DOHH2 (cell line): ENCODE data around the gene ASAP2.

Experiments
- H3F3A ChIP-seq: fragments of 200-600 bp; sonication (generic), shearing (Covaris generic); 2 replicates; pipeline ENCODE4 v1.6.0; 2016; ENCODE audit warnings: antibody characterized with exemption, mild to moderate bottlenecking; ENCODE audit not compliant: control insufficient read depth, insufficient read depth
- H3K27ac ChIP-seq: fragments of 200-600 bp; sonication (generic); 2 replicates; pipeline ENCODE4 v1.5.1; 2014; ENCODE audit warnings: low read depth, mild to moderate bottlenecking, low read length, moderate library complexity
- H3K27me3 ChIP-seq: fragments of 200-600 bp; sonication (generic); 2 replicates; pipeline ENCODE4 v1.6.1; 2014; ENCODE audit warnings: mild to moderate bottlenecking, low read length, mixed read lengths; ENCODE audit not compliant: control insufficient read depth
- H3K36me3 ChIP-seq: fragments of 200-600 bp; sonication (generic); 2 replicates; pipeline ENCODE4 v1.6.1; 2014; ENCODE audit warnings: mild to moderate bottlenecking, low read length, moderate library complexity, mixed read lengths; ENCODE audit not compliant: control insufficient read depth
- H3K4me1 ChIP-seq: fragments of 200-600 bp; sonication (generic); 2 replicates; pipeline ENCODE4 v1.6.1; 2014; ENCODE audit warnings: mild to moderate bottlenecking, low read length, mixed read lengths; ENCODE audit not compliant: control insufficient read depth
- H3K4me2 ChIP-seq: fragments of 200-600 bp; sonication (generic); 2 replicates; pipeline ENCODE4 v1.6.0; 2014; ENCODE audit warnings: mild to moderate bottlenecking, low read length, moderate library complexity
- H3K4me3 ChIP-seq: fragments of 200-600 bp; sonication (generic); 2 replicates; pipeline ENCODE4 v1.5.1; 2014; ENCODE audit warnings: mild to moderate bottlenecking, low read length, mixed read lengths
- H3K79me2 ChIP-seq: fragments of 200-600 bp; sonication (generic); 2 replicates; pipeline ENCODE4 v1.6.1; 2014; ENCODE audit warnings: mild to moderate bottlenecking, low read length, mixed read lengths; ENCODE audit not compliant: control insufficient read depth
- H3K9me2 ChIP-seq: fragments of 200-600 bp; sonication (generic); replicated peaks from 2 replicates; pipeline ENCODE4 v1.6.1; 2014; ENCODE audit warnings: mild to moderate bottlenecking, low read length, mixed read lengths; ENCODE audit not compliant: control insufficient read depth
- H3K9me3 ChIP-seq: fragments of 200-600 bp; sonication (generic); 2 replicates; pipeline ENCODE4 v1.6.1; 2014; ENCODE audit warnings: antibody characterized with exemption, low read length, mixed read lengths; ENCODE audit not compliant: control insufficient read depth, insufficient read depth
- H4K20me1 ChIP-seq: fragments of 200-600 bp; sonication (generic); 2 replicates; pipeline ENCODE4 v1.6.0; 2014; ENCODE audit warnings: low read depth, mild to moderate bottlenecking, antibody characterized with exemption, low read length, moderate library complexity; ENCODE audit not compliant: control insufficient read depth, insufficient read depth
- EZH2phosphoT487 ChIP-seq: fragments of 200-600 bp; sonication (generic); IDR thresholded peaks from 2 replicates; pipeline ENCODE4 v1.6.1; 2017; ENCODE audit warnings: borderline replicate concordance, mild to moderate bottlenecking, antibody characterized with exemption, low read length, moderate library complexity, mixed read lengths
- TF ChIP-seq, protein P1 (sequence below): fragments of 200-600 bp; sonication (generic); IDR thresholded peaks from one replicate; pipeline ENCODE4 v1.5.1; 2014; ENCODE audit warnings: antibody characterized with exemption, mild to moderate bottlenecking, low read depth, low read length; ENCODE audit not compliant: poor library complexity, severe bottlenecking

Gene ASAP2

DNA sequence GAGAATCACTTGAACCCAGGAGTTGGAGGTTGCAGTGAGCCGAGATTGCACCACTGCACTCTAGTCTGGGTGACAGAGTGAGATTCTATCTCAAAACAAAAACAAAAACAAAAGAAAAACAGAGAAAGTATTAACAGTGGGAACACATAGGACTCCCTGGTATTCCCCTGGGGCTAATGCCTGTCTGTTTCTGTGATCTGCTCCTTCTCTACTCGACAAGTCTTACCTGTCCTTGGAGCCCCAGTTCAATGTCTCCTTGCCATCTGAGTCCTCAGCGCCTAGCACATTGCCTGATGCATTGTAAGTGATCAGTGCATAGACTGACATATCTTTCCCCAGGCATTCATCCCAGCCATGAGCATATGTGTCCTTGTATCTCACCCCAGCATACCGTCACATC is 85.8 kb downstream of the ASAP2 start:
- Histone ChIP-seq H3F3A (no peaks in the 10 kb centered on the region), H3K9me3 (no peaks in the 10 kb centered on the region), H3K79me2 (no peaks in the 10 kb centered on the region), H3K27ac (no peak overlapping the region), H4K20me1 (no peaks in the 10 kb centered on the region), H3K4me2 (no peak overlapping the region), H3K4me3 (no peak overlapping the region), H3K9me2 (no peaks in the 10 kb centered on the region), H3K27me3 (peaks cover 3% of the 10 kb centered on the region; the same call in 1 of the 2 replicates), H3K36me3 (no peaks in the 10 kb centered on the region), H3K4me1 (no peaks in the 10 kb centered on the region)
- TF ChIP-seq, protein P1, sequence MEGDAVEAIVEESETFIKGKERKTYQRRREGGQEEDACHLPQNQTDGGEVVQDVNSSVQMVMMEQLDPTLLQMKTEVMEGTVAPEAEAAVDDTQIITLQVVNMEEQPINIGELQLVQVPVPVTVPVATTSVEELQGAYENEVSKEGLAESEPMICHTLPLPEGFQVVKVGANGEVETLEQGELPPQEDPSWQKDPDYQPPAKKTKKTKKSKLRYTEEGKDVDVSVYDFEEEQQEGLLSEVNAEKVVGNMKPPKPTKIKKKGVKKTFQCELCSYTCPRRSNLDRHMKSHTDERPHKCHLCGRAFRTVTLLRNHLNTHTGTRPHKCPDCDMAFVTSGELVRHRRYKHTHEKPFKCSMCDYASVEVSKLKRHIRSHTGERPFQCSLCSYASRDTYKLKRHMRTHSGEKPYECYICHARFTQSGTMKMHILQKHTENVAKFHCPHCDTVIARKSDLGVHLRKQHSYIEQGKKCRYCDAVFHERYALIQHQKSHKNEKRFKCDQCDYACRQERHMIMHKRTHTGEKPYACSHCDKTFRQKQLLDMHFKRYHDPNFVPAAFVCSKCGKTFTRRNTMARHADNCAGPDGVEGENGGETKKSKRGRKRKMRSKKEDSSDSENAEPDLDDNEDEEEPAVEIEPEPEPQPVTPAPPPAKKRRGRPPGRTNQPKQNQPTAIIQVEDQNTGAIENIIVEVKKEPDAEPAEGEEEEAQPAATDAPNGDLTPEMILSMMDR = no peak
- no peak for TF ChIP-seq EZH2phosphoT487

DNA sequence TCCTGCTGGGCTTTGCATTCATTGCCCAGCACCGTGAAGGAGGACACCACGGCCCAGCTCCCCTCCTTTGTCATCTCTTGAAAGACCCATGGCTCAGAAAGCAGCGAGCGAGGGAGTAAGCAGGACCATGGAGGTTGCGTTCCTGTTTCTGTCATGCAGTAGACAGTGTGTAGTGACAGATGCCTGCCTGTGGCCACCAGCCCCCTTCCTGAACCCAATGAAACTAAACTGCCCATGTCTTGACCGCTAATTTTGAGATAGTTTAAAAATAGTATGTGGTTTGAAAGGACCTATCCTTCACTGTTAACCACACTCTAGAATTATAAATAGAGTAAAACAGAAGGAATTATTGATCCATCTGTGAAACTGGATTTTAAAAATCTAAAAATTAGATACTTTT is 88.2 kb downstream of the ASAP2 start:
- Histone ChIP-seq H3K79me2 (no peaks in the 10 kb centered on the region), H3K27ac (no peak overlapping the region), H3K4me2 (no peak overlapping the region), H3K9me3 (no peaks in the 10 kb centered on the region), H3K4me3 (no peak overlapping the region), H3K4me1 (no peaks in the 10 kb centered on the region), H3K9me2 (no peaks in the 10 kb centered on the region), H4K20me1 (no peaks in the 10 kb centered on the region), H3F3A (no peaks in the 10 kb centered on the region), H3K27me3 (peaks cover 6% of the 10 kb centered on the region), H3K36me3 (no peaks in the 10 kb centered on the region)
- no peak for TF ChIP-seq EZH2phosphoT487
- TF ChIP-seq, protein P1 = no peak

DNA sequence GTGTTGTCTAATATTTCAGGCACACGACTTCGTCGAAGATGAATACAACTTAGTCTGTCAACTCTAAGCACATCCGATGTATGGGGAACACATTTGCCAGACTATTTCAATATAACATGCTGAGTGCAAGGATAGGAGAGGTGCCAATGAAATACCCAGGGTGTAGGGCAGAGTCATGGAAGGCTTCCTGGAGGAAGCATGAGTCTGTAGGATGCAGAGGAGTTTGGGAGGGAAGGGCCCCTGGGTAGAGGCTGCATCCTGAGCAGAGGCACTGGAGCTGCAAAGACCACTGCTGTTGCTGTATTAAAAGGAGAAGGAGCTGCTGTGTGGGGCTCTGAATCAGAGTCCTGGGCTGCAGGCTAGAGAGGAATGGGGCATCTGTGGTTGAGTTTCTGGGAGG is 89.9 kb downstream of the ASAP2 start:
- Histone ChIP-seq H3K79me2 (no peaks in the 10 kb centered on the region), H3K27me3 (peaks cover 11% of the 10 kb centered on the region), H3K4me1 (no peaks in the 10 kb centered on the region), H3K27ac (no peak overlapping the region), H3K4me3 (no peak overlapping the region), H3K9me2 (no peaks in the 10 kb centered on the region), H3K4me2 (no peak overlapping the region), H4K20me1 (no peaks in the 10 kb centered on the region), H3F3A (no peaks in the 10 kb centered on the region), H3K36me3 (no peaks in the 10 kb centered on the region), H3K9me3 (no peaks in the 10 kb centered on the region)
- TF ChIP-seq, protein P1 = no peak
- TF ChIP-seq EZH2phosphoT487 = no peak

DNA sequence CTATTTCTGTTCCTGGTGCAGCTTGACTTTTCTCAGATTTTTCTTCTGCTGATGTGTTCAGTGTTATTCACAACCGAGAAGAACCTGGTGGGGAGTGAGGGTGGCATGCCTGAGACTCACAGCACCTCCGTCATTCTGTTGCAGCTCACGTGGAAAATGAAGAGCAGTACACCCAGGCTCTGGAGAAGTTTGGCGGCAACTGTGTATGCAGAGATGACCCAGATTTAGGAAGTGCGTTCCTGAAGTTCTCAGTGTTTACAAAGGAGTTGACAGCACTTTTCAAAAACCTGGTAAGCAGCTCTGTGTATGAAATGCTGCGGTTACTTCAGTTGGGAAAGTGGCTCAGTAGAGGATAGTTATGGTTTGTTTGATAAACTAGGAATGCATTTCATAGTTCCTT is 90.5 kb downstream of the ASAP2 start:
- H3K79me2 ChIP-seq = no peaks in the 10 kb centered on the region
- H3K36me3 ChIP-seq = no peaks in the 10 kb centered on the region
- no peaks in the 10 kb centered on the region for H3K4me1 ChIP-seq
- no peaks in the 10 kb centered on the region for H3F3A ChIP-seq
- H3K27ac ChIP-seq = no peak overlapping the region
- no peaks in the 10 kb centered on the region for H3K9me2 ChIP-seq
- H3K9me3 ChIP-seq = no peaks in the 10 kb centered on the region
- no peaks in the 10 kb centered on the region for H4K20me1 ChIP-seq
- H3K4me3 ChIP-seq = no peak overlapping the region
- H3K4me2 ChIP-seq = no peak overlapping the region
- TF ChIP-seq, protein P1 = no peak
- TF ChIP-seq EZH2phosphoT487 = no peak
- H3K27me3 ChIP-seq = peaks cover 11% of the 10 kb centered on the region
